MM.1S (cell line): ENCODE results near the gene DYNC1H1.

Experiments used
- DNase-seq: peaks from one replicate; pipeline ENCODE4 v3.0.0-alpha.2; 2015
- H2AFZ ChIP-seq: fragments of 300-600 bp; sonication (generic); 2 replicates; pipeline ENCODE4 v1.6.0; 2016; ENCODE audit warnings: antibody characterized with exemption, low read length
- H3F3A ChIP-seq: fragments of 300-600 bp; sonication (generic); 2 replicates; pipeline ENCODE4 v1.6.1; 2016; ENCODE audit warnings: mild to moderate bottlenecking, antibody characterized with exemption, low read length, moderate library complexity, mixed read lengths; ENCODE audit not compliant: insufficient read depth
- H3K27ac ChIP-seq: fragments of 300-600 bp; sonication (generic); 2 replicates; pipeline ENCODE4 v1.5.1; 2016; ENCODE audit warnings: mild to moderate bottlenecking, low read length
- H3K27me3 ChIP-seq: fragments of 300-600 bp; sonication (generic); replicated peaks from 2 replicates; pipeline ENCODE4 v1.6.0; 2016; ENCODE audit warnings: low read length; ENCODE audit not compliant: insufficient read depth
- H3K36me3 ChIP-seq: fragments of 300-600 bp; sonication (generic); replicated peaks from 2 replicates; pipeline ENCODE4 v1.6.1; 2016; ENCODE audit warnings: mild to moderate bottlenecking, low read length, mixed read lengths; ENCODE audit not compliant: insufficient read depth
- H3K4me1 ChIP-seq: fragments of 300-600 bp; sonication (generic); 2 replicates; pipeline ENCODE4 v1.6.1; 2016; ENCODE audit warnings: low read length, mixed read lengths
- H3K4me2 ChIP-seq: fragments of 300-600 bp; sonication (generic); 2 replicates; pipeline ENCODE4 v1.6.0; 2016; ENCODE audit warnings: low read depth, low read length
- H3K4me3 ChIP-seq: fragments of 300-600 bp; sonication (generic); 2 replicates; pipeline ENCODE4 v1.5.1; 2016; ENCODE audit warnings: low read length, mixed read lengths
- H3K79me2 ChIP-seq: fragments of 300-600 bp; sonication (generic); 2 replicates; pipeline ENCODE4 v1.6.1; 2016; ENCODE audit warnings: mixed run types, low read length, mixed read lengths
- H3K9ac ChIP-seq: fragments of 300-600 bp; sonication (generic); 2 replicates; pipeline ENCODE4 v1.6.1; 2016; ENCODE audit warnings: low read length, mixed read lengths
- H3K9me2 ChIP-seq: fragments of 300-600 bp; sonication (generic); replicated peaks from 2 replicates; pipeline ENCODE4 v1.6.1; 2016; ENCODE audit warnings: mild to moderate bottlenecking, low read length, mixed read lengths; ENCODE audit not compliant: insufficient read depth
- H3K9me3 ChIP-seq: fragments of 300-600 bp; sonication (generic); replicated peaks from 2 replicates; pipeline ENCODE4 v1.6.1; 2016; ENCODE audit warnings: mild to moderate bottlenecking, low read length, mixed read lengths; ENCODE audit not compliant: insufficient read depth
- H4K20me1 ChIP-seq: fragments of 300-600 bp; sonication (generic); 2 replicates; pipeline ENCODE4 v1.6.1; 2016; ENCODE audit warnings: mild to moderate bottlenecking, low read length, moderate library complexity, mixed read lengths; ENCODE audit not compliant: insufficient read depth
- CTCF ChIP-seq: fragments of 300-600 bp; sonication (generic); IDR thresholded peaks from 2 replicates; pipeline ENCODE4 v1.5.1; 2016; ENCODE audit warnings: antibody characterized with exemption, low read length, mixed read lengths
- EZH2 ChIP-seq: fragments of 300-600 bp; sonication (generic); optimal IDR thresholded peaks from 2 replicates; pipeline ENCODE3; 2017; ENCODE audit warnings: low read depth, mild to moderate bottlenecking, antibody characterized with exemption, low read length, mixed read lengths
- EZH2phosphoT487 ChIP-seq: fragments of 300-600 bp; sonication (generic); IDR thresholded peaks from 2 replicates; pipeline ENCODE4 v1.6.1; 2018; ENCODE audit warnings: antibody characterized with exemption, low read length

DYNC1H1 gene

GRCh38 chr14:102015771-102016170, 51.4 kb downstream of the DYNC1H1 start:
- DNase-seq = no peak
- H2AFZ ChIP-seq = no peak overlapping the region
- H3K9me2 ChIP-seq = no peaks in the 10 kb centered on the region
- H3K27ac ChIP-seq = no peak overlapping the region
- no peak overlapping the region for H3K4me3 ChIP-seq
- H3K9me3 ChIP-seq = no peaks in the 10 kb centered on the region
- no peaks in the 10 kb centered on the region for H3K4me1 ChIP-seq
- no peaks in the 10 kb centered on the region for H4K20me1 ChIP-seq
- no peaks in the 10 kb centered on the region for H3F3A ChIP-seq
- TF ChIP-seq EZH2phosphoT487 = no peak
- no peak for TF ChIP-seq CTCF
- TF ChIP-seq EZH2 = no peak
- H3K9ac ChIP-seq = no peak overlapping the region
- H3K4me2 ChIP-seq = no peak overlapping the region
- H3K79me2 ChIP-seq = no peaks in the 10 kb centered on the region
- H3K36me3 ChIP-seq = no peaks in the 10 kb centered on the region
- no peaks in the 10 kb centered on the region for H3K27me3 ChIP-seq

GRCh38 chr14:102016420-102017090, 52.2 kb downstream of the DYNC1H1 start:
- Histone ChIP-seq H3K4me2 (no peak overlapping the region), H3K9me3 (no peaks in the 10 kb centered on the region), H3K36me3 (no peaks in the 10 kb centered on the region), H3K4me3 (no peak overlapping the region), H3K27ac (no peak overlapping the region), H4K20me1 (no peaks in the 10 kb centered on the region), H2AFZ (no peak overlapping the region), H3F3A (no peaks in the 10 kb centered on the region), H3K9ac (no peak overlapping the region), H3K27me3 (no peaks in the 10 kb centered on the region), H3K4me1 (no peaks in the 10 kb centered on the region), H3K9me2 (no peaks in the 10 kb centered on the region), H3K79me2 (no peaks in the 10 kb centered on the region)
- DNase-seq = no peak
- TF ChIP-seq EZH2 (no peak), CTCF (no peak), EZH2phosphoT487 (no peak)

GRCh38 chr14:102018251-102018650, 53.9 kb downstream of the DYNC1H1 start:
- no peak overlapping the region for H3K9ac ChIP-seq
- no peaks in the 10 kb centered on the region for H3K79me2 ChIP-seq
- H3K27me3 ChIP-seq = no peaks in the 10 kb centered on the region
- H4K20me1 ChIP-seq = no peaks in the 10 kb centered on the region
- H3K9me2 ChIP-seq = no peaks in the 10 kb centered on the region
- no peak overlapping the region for H2AFZ ChIP-seq
- H3F3A ChIP-seq = no peaks in the 10 kb centered on the region
- no peak for DNase-seq
- no peaks in the 10 kb centered on the region for H3K9me3 ChIP-seq
- no peak overlapping the region for H3K4me2 ChIP-seq
- TF ChIP-seq EZH2phosphoT487 (no peak), CTCF (no peak), EZH2 (no peak)
- no peaks in the 10 kb centered on the region for H3K4me1 ChIP-seq
- H3K27ac ChIP-seq = no peak overlapping the region
- H3K36me3 ChIP-seq = no peaks in the 10 kb centered on the region
- no peak overlapping the region for H3K4me3 ChIP-seq
